Measurements from ENCODE around the gene COG7.
"Not testable (repeated sequence)": the region's sequence is repeated elsewhere in the genome, so short reads cannot be mapped to it uniquely, and the experiment has no call there.

The COG7 gene

DNA sequence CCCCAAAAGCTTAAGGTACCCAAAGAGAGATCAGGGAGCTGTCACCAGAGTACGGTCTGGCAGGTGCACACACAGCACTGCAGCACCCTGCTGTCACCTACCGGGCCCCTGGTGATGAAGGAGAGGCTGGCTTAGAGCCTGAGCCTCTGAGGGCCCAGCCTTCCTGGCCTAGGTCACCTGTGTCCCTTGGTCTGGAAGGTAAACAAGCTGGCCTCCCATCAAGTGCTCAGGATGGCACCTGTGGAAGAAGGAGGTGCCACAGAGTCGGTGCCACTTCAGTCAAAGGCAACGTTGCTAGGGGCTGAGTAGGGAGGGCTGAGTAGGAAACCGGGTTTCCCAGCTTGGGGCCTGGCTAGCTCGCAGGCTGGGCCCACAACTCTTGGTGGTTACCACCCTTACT is 70.7 kb downstream of the COG7 start:
- ChIA-PET CTCF (interaction anchor here (0.5 kb wide), 1 partner anchor 19 kb away, joined by 3 read pairs; no protein-coding TSS in a partner anchor), POLR2A (no interaction called here)
- no peak for DNase-seq (ENCODE audit: low read depth, low spot score)
- TF ChIP-seq, protein P1, sequence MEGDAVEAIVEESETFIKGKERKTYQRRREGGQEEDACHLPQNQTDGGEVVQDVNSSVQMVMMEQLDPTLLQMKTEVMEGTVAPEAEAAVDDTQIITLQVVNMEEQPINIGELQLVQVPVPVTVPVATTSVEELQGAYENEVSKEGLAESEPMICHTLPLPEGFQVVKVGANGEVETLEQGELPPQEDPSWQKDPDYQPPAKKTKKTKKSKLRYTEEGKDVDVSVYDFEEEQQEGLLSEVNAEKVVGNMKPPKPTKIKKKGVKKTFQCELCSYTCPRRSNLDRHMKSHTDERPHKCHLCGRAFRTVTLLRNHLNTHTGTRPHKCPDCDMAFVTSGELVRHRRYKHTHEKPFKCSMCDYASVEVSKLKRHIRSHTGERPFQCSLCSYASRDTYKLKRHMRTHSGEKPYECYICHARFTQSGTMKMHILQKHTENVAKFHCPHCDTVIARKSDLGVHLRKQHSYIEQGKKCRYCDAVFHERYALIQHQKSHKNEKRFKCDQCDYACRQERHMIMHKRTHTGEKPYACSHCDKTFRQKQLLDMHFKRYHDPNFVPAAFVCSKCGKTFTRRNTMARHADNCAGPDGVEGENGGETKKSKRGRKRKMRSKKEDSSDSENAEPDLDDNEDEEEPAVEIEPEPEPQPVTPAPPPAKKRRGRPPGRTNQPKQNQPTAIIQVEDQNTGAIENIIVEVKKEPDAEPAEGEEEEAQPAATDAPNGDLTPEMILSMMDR (IDR thresholded peaks at IDR 0.05; ENCODE audit: insufficient read depth, low read length, missing control alignments), result no peak
- H3K4me3 ChIP-seq (ENCODE audit: low read depth, low read length), result no peak overlapping the region

DNA sequence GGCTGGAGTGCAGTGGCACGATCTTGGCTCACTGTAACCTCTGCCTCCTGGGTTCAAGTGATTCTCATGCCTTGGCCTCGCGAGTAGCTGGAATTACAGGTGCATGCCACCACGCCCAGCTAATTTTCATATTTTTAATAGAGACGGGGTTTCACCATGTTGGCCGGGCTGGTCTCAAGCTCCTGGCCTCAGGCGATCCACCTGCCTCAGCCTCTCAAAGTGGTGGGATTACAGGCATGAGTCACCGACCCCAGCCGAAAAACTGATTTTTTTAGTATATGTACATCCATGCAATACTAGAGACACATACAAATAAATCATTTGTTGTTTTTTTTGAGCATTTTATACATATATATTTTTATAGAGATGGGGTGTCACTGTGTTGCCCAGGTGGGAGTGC is 71.3 kb downstream of the COG7 start:
- H3K4me3 ChIP-seq (ENCODE audit: low read depth, low read length); POLR2A ChIA-PET; DNase-seq (ENCODE audit: low read depth, low spot score): not testable (repeated sequence)
- CTCF ChIA-PET, result interaction anchor here (0.5 to 1.6 kb wide), 2 partner anchors 10 to 20 kb away, joined by 3 to 6 read pairs; no protein-coding TSS in a partner anchor

DNA sequence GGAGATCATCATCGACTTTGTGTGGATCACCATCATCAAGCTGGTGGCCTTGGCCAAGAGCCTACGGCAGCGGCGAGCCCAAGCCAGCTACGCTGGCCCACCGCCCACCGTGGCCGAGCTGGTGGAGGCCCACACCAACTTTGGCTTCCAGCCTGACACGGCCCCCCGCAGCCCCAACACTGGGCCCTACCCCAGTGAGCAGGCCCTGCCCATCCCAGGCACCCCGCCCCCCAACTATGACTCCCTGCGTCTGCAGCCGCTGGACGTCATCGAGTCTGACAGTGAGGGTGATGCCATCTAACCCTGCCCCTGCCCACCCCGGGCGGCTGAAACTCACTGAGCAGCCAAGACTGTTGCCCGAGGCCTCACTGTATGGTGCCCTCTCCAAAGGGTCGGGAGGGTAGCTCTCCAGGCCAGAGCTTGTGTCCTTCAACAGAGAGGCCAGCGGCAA is 72.5 kb downstream of the COG7 start:
- ChIA-PET CTCF (interaction anchor here (1.6 kb wide), 1 partner anchor 11 kb away, joined by 6 read pairs; no protein-coding TSS in a partner anchor), POLR2A (no interaction called here)
- TF ChIP-seq, protein P1 (IDR thresholded peaks at IDR 0.05; ENCODE audit: insufficient read depth, low read length, missing control alignments), result no peak
- H3K4me3 ChIP-seq (ENCODE audit: low read depth, low read length), result no peak overlapping the region
- DNase-seq (ENCODE audit: low read depth, low spot score), result no peak

DNA sequence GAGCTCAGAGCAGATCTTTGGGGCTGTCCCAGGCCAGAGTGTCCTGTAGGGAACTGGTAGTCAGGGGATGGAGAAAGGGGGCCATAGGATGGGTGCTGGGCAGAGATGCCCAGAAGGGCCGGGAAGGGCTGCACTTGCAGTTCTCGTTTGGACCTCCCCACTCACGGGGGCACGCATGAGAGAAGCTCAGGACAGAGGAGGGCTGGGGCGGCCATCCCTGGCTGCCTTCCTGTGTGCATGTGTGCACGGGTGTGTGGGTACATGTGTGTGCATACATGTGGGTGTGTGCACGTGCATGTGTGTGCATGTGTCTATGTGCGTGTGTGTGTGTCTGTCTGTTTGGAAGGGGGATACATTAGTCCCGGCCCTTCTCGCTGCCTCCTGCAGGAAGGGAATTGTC is 73.3 kb downstream of the COG7 start:
- ChIA-PET CTCF (no interaction called here), POLR2A (no interaction called here)
- DNase-seq (ENCODE audit: low read depth, low spot score), result no peak
- H3K4me3 ChIP-seq (ENCODE audit: low read depth, low read length), result no peak overlapping the region
- TF ChIP-seq, protein P1 (IDR thresholded peaks at IDR 0.05; ENCODE audit: insufficient read depth, low read length, missing control alignments), result no peak

DNA sequence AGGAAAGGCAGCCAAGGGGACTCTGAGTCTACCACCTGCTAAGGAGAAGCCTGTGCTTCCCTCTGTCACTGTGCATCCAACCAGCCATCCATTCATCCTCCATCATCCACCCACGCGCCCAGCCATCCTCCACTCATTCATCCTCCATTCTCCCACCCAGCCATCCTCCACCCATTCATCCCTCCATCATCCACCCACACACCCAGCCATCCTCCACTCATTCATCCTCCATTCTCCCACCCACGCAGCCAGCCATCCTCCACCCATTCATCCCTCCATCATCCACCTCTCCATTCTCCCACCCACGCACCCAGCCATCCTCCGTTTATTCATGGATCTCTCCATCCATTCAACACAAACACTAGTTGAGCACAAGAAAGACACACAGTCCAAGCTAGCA is 74.1 kb downstream of the COG7 start:
- DNase-seq (ENCODE audit: low read depth, low spot score), result no peak
- no peak overlapping the region for H3K4me3 ChIP-seq (ENCODE audit: low read depth, low read length)
- ChIA-PET CTCF (no interaction called here), POLR2A (no interaction called here)
- TF ChIP-seq, protein P1 (IDR thresholded peaks at IDR 0.05; ENCODE audit: insufficient read depth, low read length, missing control alignments), result no peak

DNA sequence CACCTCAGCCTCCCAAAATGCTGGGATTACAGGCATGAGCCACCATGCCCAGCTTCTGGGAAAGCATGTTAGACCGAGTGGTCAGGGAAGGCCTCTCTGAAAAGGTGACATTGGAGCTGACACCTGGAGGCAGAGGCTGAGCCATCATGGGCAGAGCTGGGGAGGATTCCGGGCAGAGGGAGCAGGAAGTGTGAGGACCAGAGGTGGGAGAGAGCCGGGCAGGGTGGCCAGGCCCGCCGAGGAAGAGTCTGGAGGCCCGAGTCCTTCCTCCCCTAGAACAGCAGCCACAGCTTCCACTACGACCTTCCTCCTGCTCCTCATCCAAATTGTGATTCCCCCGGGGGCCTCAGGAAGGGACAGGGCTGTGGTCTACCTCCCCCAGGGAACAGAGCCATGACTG is 74.7 kb downstream of the COG7 start:
- TF ChIP-seq, protein P1 (IDR thresholded peaks at IDR 0.05; ENCODE audit: insufficient read depth, low read length, missing control alignments), result no peak
- H3K4me3 ChIP-seq (ENCODE audit: low read depth, low read length), result no peak overlapping the region
- ChIA-PET POLR2A (no interaction called here), CTCF (no interaction called here)
- no peak for DNase-seq (ENCODE audit: low read depth, low spot score)

Data from AG04449 (cell line).